WI38 (cell line): ENCODE measurements around the gene RBM4B.

Experiments
- H3K4me3 ChIP-seq: 2 replicates; pipeline ENCODE4 v1.5.1; 2011; ENCODE audit warnings: low read depth, mild to moderate bottlenecking, control low read depth, low read length
- TF ChIP-seq, protein P1 (sequence below): IDR thresholded peaks from 2 replicates; pipeline ENCODE4 v1.5.1; 2012; ENCODE audit warnings: low read depth, mild to moderate bottlenecking, control low read depth, low read length

Gene RBM4B

GRCh38 chr11:66720899-66721470 is 43.3 kb upstream of the RBM4B start:
- no peak overlapping the region for H3K4me3 ChIP-seq
- TF ChIP-seq, protein P1, sequence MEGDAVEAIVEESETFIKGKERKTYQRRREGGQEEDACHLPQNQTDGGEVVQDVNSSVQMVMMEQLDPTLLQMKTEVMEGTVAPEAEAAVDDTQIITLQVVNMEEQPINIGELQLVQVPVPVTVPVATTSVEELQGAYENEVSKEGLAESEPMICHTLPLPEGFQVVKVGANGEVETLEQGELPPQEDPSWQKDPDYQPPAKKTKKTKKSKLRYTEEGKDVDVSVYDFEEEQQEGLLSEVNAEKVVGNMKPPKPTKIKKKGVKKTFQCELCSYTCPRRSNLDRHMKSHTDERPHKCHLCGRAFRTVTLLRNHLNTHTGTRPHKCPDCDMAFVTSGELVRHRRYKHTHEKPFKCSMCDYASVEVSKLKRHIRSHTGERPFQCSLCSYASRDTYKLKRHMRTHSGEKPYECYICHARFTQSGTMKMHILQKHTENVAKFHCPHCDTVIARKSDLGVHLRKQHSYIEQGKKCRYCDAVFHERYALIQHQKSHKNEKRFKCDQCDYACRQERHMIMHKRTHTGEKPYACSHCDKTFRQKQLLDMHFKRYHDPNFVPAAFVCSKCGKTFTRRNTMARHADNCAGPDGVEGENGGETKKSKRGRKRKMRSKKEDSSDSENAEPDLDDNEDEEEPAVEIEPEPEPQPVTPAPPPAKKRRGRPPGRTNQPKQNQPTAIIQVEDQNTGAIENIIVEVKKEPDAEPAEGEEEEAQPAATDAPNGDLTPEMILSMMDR = no peak

GRCh38 chr11:66720223-66720898 is 42.7 kb upstream of the RBM4B start:
- no peak overlapping the region for H3K4me3 ChIP-seq
- TF ChIP-seq, protein P1 = no peak

GRCh38 chr11:66719111-66719872 is 41.6 kb upstream of the RBM4B start:
- TF ChIP-seq, protein P1 = no peak
- H3K4me3 ChIP-seq = no peak overlapping the region

GRCh38 chr11:66718320-66718971 is 40.8 kb upstream of the RBM4B start:
- TF ChIP-seq, protein P1 = no peak
- no peak overlapping the region for H3K4me3 ChIP-seq

DNA sequence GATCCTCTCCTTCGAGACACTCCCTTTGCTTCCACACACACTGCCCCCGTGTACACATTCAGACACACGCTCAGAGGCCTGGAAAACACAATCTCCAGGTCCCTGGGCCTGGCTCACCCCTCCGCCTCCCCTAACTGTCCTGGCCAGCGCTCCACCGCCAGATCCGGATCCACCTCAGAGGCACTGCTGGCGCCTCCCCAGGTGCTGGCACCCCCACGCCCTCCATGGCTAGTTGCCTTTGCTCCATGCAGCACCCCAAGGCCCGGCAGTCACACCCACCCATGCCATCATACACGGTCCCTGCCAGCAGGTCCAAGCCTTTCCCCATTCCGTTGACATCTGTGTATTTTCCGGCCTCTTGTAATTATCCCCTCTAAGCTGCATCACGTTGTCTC is 40.2 kb upstream of the RBM4B start:
- no peak overlapping the region for H3K4me3 ChIP-seq
- TF ChIP-seq, protein P1 = no peak

GRCh38 chr11:66716996-66717395 is 39.3 kb upstream of the RBM4B start:
- H3K4me3 ChIP-seq = no peak overlapping the region
- TF ChIP-seq, protein P1 = no peak
